HG02571 (cell line): ENCODE data around the gene ARHGAP25.

Experiments
- ATAC-seq: cut with Tn5 transposase; IDR thresholded peaks from one replicate; pipeline ENCODE4 v1.9.1; 2021; ENCODE audit warnings: mild to moderate bottlenecking, moderate library complexity; ENCODE audit not compliant: unreplicated experiment

Gene ARHGAP25

DNA sequence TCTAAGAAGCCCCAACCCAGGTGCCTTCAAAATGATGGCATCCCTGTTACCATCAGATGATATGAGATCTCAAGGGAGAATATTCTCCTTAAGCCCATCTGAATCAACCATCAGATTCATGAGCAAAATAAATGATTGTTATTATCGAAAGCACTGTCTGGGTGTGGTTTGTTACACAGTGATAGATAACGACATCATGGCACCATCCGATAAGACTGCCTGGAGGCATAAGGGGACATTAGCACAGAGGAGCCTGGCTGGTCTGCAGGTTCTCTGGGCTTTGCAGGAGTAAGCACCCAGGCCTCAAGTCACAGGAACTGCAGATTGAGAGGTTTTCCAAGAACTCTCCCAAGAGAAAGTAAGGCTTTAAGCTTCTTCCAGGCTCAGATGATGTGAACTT lies 120.9 kb downstream of the ARHGAP25 start:
- no peak for ATAC-seq

DNA sequence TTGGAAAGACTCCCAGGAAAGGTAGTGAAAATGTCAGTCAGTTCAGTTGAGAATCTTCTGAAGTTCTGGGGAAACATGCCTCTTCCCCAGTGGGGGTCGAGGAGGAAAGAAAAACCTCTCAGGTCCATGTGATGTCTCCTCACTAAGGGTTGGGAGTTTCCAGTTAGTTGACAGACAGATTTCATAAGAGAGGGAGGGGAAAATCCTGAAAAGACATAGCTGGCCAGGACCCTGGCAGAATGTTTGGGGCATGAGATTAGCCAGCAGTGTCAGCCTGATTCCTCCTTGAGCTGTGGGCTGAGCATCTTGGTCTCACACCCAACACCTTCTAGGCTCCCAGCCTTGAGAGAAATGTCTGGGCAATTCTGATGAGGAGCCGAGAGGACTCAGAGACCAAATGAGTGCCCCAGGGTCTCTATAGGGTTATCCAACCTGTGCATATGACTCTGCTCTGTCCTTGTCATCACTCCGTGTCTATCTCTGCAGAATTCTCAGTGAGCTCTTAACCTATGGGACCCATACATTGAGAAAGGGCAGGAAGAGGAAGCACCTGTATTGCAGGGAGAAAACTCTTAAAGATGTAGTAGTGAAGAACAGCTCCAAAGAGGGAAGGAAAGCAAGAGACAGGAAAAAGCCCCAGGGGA lies 122.7 kb downstream of the ARHGAP25 start:
- no peak for ATAC-seq

- ATAC-seq = no peak
These were observed 123.3 kb downstream of the ARHGAP25 start for GRCh38 chr2:68857855-68858456.

DNA sequence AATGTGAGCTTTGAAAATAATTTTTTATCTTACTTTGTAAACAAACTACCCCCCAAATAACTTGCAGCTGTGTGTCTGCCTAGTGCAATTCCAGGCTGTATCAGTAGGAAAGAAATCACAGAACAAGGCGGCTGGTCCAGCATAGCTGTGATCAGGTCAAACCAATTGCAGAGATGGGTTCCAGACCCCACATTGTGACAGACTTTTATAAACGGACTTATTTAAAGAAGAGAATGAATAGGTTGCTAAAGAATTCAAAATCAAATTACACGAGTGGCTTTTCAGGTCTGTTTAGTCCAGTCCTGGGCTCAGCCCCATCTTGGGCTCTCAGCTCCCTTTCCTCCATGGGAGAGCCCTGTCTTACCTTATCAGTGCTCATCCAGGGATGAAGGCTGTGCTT lies 125.5 kb downstream of the ARHGAP25 start:
- no peak for ATAC-seq

DNA sequence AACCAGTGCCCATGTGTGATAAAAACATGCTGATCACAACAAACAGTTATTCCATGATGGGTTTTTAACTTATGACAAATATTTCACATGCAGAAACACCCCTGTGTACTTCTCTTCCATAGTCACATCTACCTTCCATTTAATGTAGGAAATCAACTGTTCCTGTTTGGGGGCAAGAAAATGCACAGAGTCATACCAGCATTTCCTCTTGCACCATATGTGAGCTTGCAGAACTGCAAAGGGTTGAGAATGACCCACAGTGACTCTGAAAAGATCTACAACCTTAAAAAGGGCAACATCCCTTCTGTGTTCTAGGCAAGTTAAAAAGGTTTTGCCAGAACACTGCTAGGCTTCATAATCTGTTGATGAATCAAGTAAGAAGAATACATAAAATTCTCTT lies 126.7 kb downstream of the ARHGAP25 start:
- no peak for ATAC-seq

DNA sequence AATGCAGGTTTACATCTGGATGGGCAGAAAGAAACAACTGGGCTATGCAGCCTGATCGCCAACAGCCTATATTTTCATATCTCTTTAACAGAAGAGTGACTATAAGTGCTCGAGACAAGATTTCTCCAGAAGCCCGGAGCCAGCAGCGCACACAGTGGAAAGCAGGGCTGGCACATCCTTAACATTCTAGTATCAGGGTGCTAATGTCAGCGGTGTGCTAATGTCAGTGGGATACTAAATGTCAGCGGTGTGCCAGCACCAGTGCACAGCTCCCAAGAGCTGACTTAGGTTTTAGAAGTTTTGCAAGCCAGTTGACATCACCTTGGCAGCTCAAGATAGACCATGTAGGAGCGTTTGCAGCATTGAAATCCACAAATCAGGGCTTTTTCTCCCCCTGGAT lies 128.3 kb downstream of the ARHGAP25 start:
- no peak for ATAC-seq

GRCh38 chr2:68863996-68864395 lies 129.4 kb downstream of the ARHGAP25 start:
- no peak for ATAC-seq

- ATAC-seq = no peak
These were observed 130.5 kb downstream of the ARHGAP25 start for GRCh38 chr2:68865108-68865507.

- no peak for ATAC-seq
These were observed 135.6 kb downstream of the ARHGAP25 start for GRCh38 chr2:68870215-68870614.

DNA sequence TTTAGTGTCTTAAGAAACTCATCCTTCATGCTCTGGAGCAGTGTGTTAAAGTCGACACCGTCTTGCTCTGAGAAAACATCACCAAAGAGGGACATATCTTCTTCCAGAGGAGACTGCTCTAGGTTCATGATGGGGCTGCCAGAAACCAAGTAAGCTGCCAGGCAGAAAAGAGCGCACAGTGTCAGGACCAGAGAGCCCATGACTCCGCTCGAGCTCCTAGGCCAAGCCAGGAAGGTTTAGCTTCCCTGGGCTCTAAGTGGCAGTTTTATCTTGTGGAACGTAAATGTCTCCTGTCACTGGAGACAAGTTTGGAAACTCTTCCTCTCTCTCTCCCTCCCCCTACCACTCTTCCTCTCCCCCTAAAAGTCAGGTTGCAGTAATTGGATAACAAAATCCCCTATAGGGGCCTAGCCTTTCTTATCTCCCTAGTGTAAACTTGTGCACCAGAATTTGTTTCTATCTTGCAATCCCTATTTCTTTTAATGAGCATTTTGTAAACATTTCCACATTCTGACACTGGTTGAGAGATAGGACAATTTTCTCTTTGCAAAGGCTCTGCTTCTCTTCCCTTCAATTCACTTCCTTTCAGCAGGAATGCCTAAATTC lies 136.7 kb downstream of the ARHGAP25 start, which contains the start of gene BMP10:
TSS of gene BMP10 (minus strand) at position 239 of the 606 bp plus-strand sequence. CDS start at position 200, 39 bp downstream.
- no peak for ATAC-seq
